Cardiac fibroblast (primary cell): ENCODE results near the gene ANAPC13.

ENCODE experiments used
- DNase-seq, 2 donors: peaks; one replicate each; pipeline versions ENCODE4 v3.0.0 to v3.0.0-alpha.2; 2010; ENCODE audit warnings: low read depth in 2 of 2
- H3K4me3 ChIP-seq, 2 donors: replicated peaks in 1 of 2; 1 replicate in 1 of 2; 2 replicates in 1 of 2; pipeline ENCODE4 v1.5.1; 2011; ENCODE audit warnings: low read depth in 2 of 2, low read length in 2 of 2, mild to moderate bottlenecking in 2 of 2, moderate library complexity in 1 of 2
- CTCF ChIP-seq: IDR thresholded peaks from one replicate; pipeline ENCODE4 v1.5.1; 2011; ENCODE audit warnings: low read depth, mild to moderate bottlenecking, low read length, inconsistent platforms

Gene ANAPC13

DNA sequence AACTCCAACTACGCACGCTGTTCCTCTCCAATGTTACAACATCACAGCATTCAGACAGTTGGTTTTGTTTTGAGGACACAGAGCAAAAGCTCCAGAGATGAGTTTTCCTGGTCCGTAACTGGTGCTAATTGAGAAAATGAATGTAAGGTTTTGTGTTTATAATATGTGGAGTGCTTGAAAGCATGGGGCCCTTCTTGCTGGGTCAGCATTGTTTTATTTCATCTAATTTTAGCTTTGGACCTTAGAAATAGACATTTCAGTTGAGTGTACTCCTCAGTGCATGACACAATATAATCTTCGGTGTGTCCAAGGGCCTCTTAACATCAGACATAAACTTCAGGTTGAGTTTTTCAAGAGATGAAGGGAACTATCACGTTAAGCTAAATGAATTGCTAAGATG is 37.1 kb downstream of the ANAPC13 start:
- no peak for DNase-seq
- H3K4me3 ChIP-seq = no peak overlapping the region
- no peak for TF ChIP-seq CTCF

GRCh38 chr3:134447351-134447750 is 38.4 kb downstream of the ANAPC13 start:
- H3K4me3 ChIP-seq = no peak overlapping the region
- no peak for DNase-seq
- TF ChIP-seq CTCF = no peak

- no peak for TF ChIP-seq CTCF
- peak; percentile 62 to 66 for DNase-seq
- no peak overlapping the region for H3K4me3 ChIP-seq
Measured at GRCh38 chr3:134446800-134447199, 39.0 kb downstream of the ANAPC13 start.

DNA sequence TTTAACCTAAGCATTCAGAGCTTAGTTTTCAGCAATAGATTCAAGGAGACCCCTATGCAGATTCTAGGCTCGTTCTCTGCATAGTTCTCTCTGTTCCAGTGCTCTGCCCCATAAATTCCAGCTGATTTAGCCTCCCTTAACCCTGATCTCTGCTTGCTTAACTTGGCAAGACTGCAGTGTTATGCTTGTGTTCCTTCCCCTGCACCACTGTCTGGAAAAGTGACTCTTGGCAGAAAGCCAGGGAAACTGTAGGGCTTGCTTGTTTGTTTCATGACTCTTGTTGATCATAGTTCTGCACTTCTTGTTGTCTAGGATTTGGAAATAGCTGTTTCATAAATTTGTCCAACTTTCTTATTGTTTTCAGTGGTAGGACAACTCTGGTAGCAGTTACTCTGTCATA is 40.1 kb downstream of the ANAPC13 start:
- H3K4me3 ChIP-seq = no peak overlapping the region
- DNase-seq = peak; percentile 91 to 94
- no peak for TF ChIP-seq CTCF

- TF ChIP-seq CTCF = no peak
- H3K4me3 ChIP-seq = no peak overlapping the region
Measured at GRCh38 chr3:134445095-134445494, 40.7 kb downstream of the ANAPC13 start.

DNA sequence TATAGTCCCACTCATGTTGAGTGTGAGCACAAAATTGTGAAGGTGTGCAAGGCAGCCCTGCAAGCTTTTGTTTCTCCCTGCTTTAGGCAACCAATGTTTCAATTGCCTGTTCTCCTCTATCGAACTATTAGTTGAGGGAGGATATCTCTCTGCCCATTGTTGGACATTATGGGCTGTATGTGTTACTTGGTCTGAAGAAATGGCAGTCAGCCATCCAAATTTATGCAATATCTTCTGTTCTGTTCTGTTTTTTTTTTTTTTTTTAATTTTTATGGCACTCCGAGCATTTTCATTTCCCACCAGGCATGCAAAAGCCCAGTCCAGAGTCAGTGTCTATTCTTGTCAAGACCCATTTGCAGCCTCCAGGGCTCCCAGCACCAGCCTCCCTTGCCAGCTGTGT is 44.0 kb downstream of the ANAPC13 start:
- no peak for TF ChIP-seq CTCF
- peak in 1 of 2 donors; percentile 45 for DNase-seq
- no peak overlapping the region for H3K4me3 ChIP-seq

More at GRCh38 chr3:134445095-134445494, 40.7 kb downstream of the ANAPC13 start:
- no peak for DNase-seq

DNA sequence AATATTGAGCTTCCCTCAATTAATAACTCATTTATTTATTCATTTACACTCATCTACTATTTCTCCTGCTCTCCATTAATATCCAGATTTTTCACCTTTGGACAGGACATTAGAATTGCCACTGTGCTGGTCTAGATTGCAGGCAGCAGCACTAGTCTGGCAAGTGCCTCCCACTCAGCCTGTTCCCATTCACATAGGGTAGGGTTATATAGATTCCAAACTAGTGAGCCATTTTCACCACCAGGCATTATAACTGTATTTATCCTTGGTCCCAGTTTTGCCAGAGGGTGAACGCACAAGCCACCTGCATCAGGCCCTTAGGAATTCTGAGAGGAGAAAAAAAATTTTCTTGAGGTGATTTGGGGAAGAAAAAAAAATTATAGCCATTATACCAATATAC is 44.5 kb downstream of the ANAPC13 start:
- H3K4me3 ChIP-seq = no peak overlapping the region
- DNase-seq = no peak
- TF ChIP-seq CTCF = no peak
